Ishikawa (cell line): Measurements from ENCODE around the gene SEPTIN10.

ENCODE experiments used
- CEBPB ChIP-seq: IDR thresholded peaks from 2 replicates; pipeline ENCODE4 v1.6.1; 2012
- CREB1 ChIP-seq: IDR thresholded peaks from 2 replicates; pipeline ENCODE4 v1.6.1; 2012; ENCODE audit warnings: low read depth
- EGR1 ChIP-seq: IDR thresholded peaks from 2 replicates; pipeline ENCODE4 v1.6.1; 2012
- EP300 ChIP-seq: IDR thresholded peaks from 2 replicates; pipeline ENCODE4 v1.6.1; 2012; ENCODE audit warnings: borderline replicate concordance
- FOXM1 ChIP-seq: IDR thresholded peaks from 2 replicates; pipeline ENCODE4 v1.6.1; 2012; ENCODE audit warnings: low read depth, borderline replicate concordance
- MAX ChIP-seq: IDR thresholded peaks from 2 replicates; pipeline ENCODE4 v1.6.1; 2012
- NFIC ChIP-seq: IDR thresholded peaks from 2 replicates; pipeline ENCODE4 v1.6.1; 2012
- RAD21 ChIP-seq: IDR thresholded peaks from 2 replicates; pipeline ENCODE4 v1.6.1; 2012; ENCODE audit warnings: low read depth
- REST ChIP-seq: IDR thresholded peaks from 2 replicates; pipeline ENCODE4 v1.6.1; 2012; ENCODE audit warnings: low read depth, mild to moderate bottlenecking
- TAF1 ChIP-seq: IDR thresholded peaks from 2 replicates; pipeline ENCODE4 v1.6.1; 2012; ENCODE audit warnings: low read depth, mild to moderate bottlenecking
- TCF12 ChIP-seq: IDR thresholded peaks from 2 replicates; pipeline ENCODE4 v1.6.1; 2012; ENCODE audit warnings: low read depth
- TEAD4 ChIP-seq: IDR thresholded peaks from 2 replicates; pipeline ENCODE4 v1.6.1; 2012
- USF1 ChIP-seq: IDR thresholded peaks from 2 replicates; pipeline ENCODE4 v1.6.1; 2012
- YY1 ChIP-seq: IDR thresholded peaks from 2 replicates; pipeline ENCODE4 v1.6.1; 2012; ENCODE audit warnings: low read depth
- ZBTB7A ChIP-seq: IDR thresholded peaks from 2 replicates; pipeline ENCODE4 v1.6.1; 2012; ENCODE audit warnings: low read depth

The SEPTIN10 gene

GRCh38 chr2:109528811-109529501 is 84.8 kb downstream of the SEPTIN10 start:
- TF ChIP-seq USF1 (no peak), YY1 (no peak), MAX (no peak), REST (no peak), TEAD4 (no peak), CREB1 (no peak), EGR1 (no peak), TCF12 (no peak)

GRCh38 chr2:109527846-109528705 is 85.7 kb downstream of the SEPTIN10 start:
- no peak for TF ChIP-seq EP300
- no peak for TF ChIP-seq FOXM1
- TF ChIP-seq EGR1, result no peak
- TF ChIP-seq CEBPB, result no peak
- no peak for TF ChIP-seq ZBTB7A
- TF ChIP-seq YY1, result no peak
- TF ChIP-seq TEAD4, result no peak
- no peak for TF ChIP-seq USF1
- no peak for TF ChIP-seq REST
- no peak for TF ChIP-seq MAX
- no peak for TF ChIP-seq TCF12
- TF ChIP-seq CREB1, result no peak
- TF ChIP-seq TAF1, result no peak
- no peak for TF ChIP-seq RAD21
- TF ChIP-seq NFIC, result no peak

GRCh38 chr2:109527079-109527478 is 86.7 kb downstream of the SEPTIN10 start:
- TF ChIP-seq ZBTB7A, result no peak
- no peak for TF ChIP-seq YY1
- no peak for TF ChIP-seq CEBPB
- no peak for TF ChIP-seq TAF1
- no peak for TF ChIP-seq FOXM1
- no peak for TF ChIP-seq EP300
- no peak for TF ChIP-seq CREB1
- no peak for TF ChIP-seq NFIC
- no peak for TF ChIP-seq EGR1
- TF ChIP-seq RAD21, result no peak
- no peak for TF ChIP-seq TEAD4
- TF ChIP-seq MAX, result no peak
- no peak for TF ChIP-seq REST
- no peak for TF ChIP-seq TCF12
- TF ChIP-seq USF1, result no peak
